ENCODE measurements around the gene PLXDC2.
A peak's percentile ranks its signal among the peaks of the same experiment; 100 is the strongest.

PLXDC2 gene

DNA sequence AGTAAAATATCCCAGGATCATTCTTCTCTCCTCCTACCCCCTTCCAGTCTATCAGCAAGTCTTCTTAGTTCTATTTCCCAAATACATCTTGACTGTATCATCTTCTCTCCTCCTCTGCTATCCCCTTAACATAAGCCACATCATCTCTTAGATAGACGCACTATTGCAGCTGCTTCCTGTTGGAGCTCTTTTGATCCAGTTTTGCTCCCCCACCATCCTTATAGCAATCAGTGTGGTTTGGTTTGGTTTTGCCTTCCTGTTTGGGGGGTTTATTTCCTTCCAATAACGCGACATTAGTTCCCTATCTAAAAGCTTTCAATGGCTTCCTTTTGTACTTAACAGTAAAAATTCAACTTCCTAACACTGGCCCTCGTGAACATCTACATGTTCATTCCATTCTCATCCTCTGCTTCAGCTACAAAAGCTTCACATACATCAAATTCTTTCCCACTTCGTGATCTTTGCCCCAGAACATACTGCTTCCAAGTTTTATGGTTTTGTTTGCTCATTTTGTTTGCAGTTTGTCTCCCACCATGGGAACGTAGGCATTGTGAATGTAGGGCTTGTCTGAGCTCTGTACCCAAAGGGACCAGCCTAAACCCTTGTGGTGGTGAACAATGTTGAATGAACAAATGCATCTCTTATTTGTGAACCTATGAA, 33.7 kb upstream of the PLXDC2 start:
- no peak overlapping the region for H3K4me3 ChIP-seq (ENCODE audit: low read length)
- DNase-seq (ENCODE audit: low read depth): no peak
- TF ChIP-seq, protein P1, sequence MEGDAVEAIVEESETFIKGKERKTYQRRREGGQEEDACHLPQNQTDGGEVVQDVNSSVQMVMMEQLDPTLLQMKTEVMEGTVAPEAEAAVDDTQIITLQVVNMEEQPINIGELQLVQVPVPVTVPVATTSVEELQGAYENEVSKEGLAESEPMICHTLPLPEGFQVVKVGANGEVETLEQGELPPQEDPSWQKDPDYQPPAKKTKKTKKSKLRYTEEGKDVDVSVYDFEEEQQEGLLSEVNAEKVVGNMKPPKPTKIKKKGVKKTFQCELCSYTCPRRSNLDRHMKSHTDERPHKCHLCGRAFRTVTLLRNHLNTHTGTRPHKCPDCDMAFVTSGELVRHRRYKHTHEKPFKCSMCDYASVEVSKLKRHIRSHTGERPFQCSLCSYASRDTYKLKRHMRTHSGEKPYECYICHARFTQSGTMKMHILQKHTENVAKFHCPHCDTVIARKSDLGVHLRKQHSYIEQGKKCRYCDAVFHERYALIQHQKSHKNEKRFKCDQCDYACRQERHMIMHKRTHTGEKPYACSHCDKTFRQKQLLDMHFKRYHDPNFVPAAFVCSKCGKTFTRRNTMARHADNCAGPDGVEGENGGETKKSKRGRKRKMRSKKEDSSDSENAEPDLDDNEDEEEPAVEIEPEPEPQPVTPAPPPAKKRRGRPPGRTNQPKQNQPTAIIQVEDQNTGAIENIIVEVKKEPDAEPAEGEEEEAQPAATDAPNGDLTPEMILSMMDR (conservative IDR thresholded peaks at IDR 0.05; ENCODE audit: low read depth, low read length): no peak

DNA sequence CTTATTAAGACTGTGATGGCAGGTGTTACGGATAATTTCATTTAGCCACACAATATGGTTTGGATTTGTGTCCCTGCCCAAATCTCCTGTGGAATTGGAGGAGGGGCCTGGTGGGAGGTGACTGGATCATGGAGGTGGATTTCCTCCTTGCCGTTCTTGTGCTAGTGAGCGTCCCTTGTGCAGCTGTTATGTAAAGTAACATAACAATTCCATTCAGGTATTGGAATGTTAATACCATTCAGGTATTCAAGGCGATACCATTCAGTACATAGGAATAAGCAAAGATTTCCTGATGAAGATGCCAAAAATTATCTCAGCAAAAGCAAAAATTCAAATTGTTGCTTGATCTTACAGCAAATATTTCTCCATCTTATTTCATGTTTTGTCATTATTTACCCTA, 32.5 kb upstream of the PLXDC2 start:
- DNase-seq (ENCODE audit: low read depth): no peak
- H3K4me3 ChIP-seq (ENCODE audit: low read length): no peak overlapping the region
- TF ChIP-seq, protein P1 (conservative IDR thresholded peaks at IDR 0.05; ENCODE audit: low read depth, low read length): no peak

DNA sequence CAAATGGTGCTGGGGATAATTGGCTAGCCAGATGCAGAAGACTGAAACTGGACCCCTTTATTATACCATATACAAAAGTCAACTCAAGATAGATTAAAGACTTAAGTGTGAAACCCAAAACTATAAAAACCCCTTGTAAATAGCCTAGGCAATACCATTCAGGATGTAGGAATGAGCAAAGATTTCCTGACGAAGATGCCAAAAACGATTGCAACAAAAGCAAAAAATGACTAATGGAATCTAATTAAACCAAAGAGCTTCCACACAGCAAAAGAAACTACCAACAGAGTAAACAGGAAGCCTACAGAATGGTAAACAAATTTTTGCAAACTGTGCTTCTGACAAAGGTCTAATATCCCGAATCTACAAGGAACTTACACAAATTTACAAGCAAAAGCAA, 30.9 kb upstream of the PLXDC2 start:
- TF ChIP-seq, protein P1 (conservative IDR thresholded peaks at IDR 0.05; ENCODE audit: low read depth, low read length): no peak
- H3K4me3 ChIP-seq (ENCODE audit: low read length): no peak overlapping the region
- DNase-seq (ENCODE audit: low read depth): no peak

DNA sequence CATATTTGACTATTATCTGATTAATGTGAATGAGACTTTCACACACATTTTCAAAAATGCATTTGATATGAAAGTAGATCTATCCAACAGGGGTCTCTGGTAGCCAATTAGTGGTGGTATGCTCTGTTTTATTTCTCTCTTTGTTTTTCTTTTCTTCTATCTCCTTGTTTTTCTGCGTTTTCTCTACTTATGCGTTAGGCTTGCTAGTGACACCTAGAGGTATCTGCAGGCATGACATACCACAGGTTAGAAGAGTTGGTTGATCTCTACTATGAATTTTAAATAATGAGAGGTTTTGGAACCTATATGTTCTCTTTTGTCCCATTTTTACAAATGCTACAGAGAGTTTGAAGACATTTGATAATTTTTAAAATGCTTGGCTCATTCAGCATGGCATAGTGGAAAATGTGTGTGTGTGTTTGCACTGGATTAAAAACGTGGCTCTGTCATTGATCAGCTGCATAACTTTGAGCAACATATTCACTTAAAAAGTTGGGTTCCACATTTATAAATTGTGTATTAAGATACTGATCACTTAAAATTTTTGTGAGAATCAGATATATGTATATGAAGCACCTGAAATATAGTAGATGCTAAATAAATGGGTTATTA, 28.1 kb upstream of the PLXDC2 start:
- TF ChIP-seq, protein P1 (conservative IDR thresholded peaks at IDR 0.05; ENCODE audit: low read depth, low read length): peak; percentile 77
- peak; percentile 12 for DNase-seq (ENCODE audit: low read depth)

DNA sequence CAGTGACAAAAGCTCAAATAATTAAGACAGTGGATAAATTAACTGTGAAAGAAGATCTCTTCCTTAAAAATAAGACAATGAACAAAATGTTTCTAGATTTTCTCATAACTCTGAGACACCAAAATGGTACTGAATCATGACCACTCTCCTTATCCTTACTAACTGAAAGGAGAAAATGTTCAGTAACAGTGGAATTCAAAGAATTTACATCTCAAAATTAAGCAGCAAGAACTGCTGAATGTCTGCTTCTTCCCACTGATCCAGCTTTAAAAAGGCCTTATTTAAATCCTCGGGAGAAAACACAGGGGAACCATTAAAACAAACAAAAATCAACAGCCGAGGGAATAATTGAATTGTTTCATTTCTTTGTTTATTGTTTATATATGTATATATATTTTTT, 27.3 kb upstream of the PLXDC2 start:
- peak; percentile 51 for DNase-seq (ENCODE audit: low read depth)
- no peak overlapping the region for H3K4me3 ChIP-seq (ENCODE audit: low read length)
- TF ChIP-seq, protein P1 (conservative IDR thresholded peaks at IDR 0.05; ENCODE audit: low read depth, low read length): no peak

More for the DNA sequence above, 28.1 kb upstream of the PLXDC2 start:
- H3K4me3 ChIP-seq (ENCODE audit: low read length): no peak overlapping the region

DNA sequence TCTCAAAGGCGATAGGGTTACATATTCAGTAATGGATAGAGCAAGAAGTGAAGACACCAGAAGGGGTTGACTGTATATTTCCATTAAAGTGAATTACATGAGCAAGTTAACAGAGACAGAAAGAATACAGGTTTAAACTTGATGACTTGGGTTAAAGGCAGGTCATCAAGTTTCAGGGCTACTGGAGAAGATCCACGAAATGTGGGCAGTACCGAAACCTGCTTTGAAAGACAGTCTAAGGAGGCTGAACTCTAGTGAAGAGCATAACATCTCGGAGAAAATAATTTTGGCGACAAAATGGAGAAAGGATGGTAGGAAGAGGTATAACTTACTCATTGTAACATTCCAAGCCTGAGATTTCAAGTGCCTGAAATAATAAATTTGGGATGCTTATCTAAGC, 26.6 kb upstream of the PLXDC2 start:
- TF ChIP-seq, protein P1 (conservative IDR thresholded peaks at IDR 0.05; ENCODE audit: low read depth, low read length): no peak
- no peak overlapping the region for H3K4me3 ChIP-seq (ENCODE audit: low read length)
- no peak for DNase-seq (ENCODE audit: low read depth)

DNA sequence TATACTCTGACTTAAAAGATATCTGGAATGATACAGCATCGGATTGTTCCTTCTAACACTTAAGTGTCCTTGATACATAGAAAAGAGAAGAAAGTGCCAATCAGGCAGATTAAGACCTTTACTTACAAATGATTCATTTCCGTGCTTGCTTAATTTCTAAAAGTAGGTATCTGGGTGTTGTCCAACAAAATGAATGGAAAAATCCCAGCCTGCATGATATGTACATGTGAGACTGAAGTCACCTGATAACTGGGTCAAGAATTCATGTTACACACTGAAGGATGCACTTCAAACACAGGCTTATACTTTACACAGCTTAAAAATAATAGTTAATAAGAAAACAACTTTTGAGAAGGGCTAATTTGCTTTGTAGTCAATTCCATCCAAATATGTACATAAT, 25.2 kb upstream of the PLXDC2 start:
- TF ChIP-seq, protein P1 (conservative IDR thresholded peaks at IDR 0.05; ENCODE audit: low read depth, low read length): no peak
- H3K4me3 ChIP-seq (ENCODE audit: low read length): no peak overlapping the region
- DNase-seq (ENCODE audit: low read depth): peak; percentile 83
